Endodermal cell (in vitro differentiated cells): Measurements from ENCODE around the gene EIF3F. TPM values are rescaled to one million over a fixed set of nuclear protein-coding genes. Genes with fewer than 3 reads are reported as not detected.

Experiments
- DNase-seq: peaks from one replicate; pipeline ENCODE4 v3.0.0-alpha.2; 2017
- H3K27ac ChIP-seq: 2 replicates; pipeline ENCODE4 v1.5.1; 2013; ENCODE audit warnings: mild to moderate bottlenecking, low read depth, low read length, moderate library complexity
- H3K27me3 ChIP-seq: 2 replicates; pipeline ENCODE4 v1.6.1; 2013; ENCODE audit warnings: mild to moderate bottlenecking, low read length, moderate library complexity; ENCODE audit not compliant: insufficient read depth, control insufficient read depth, poor library complexity, severe bottlenecking
- H3K36me3 ChIP-seq: 2 replicates; pipeline ENCODE4 v1.7.0; 2013; ENCODE audit warnings: mild to moderate bottlenecking, low read length, moderate library complexity; ENCODE audit not compliant: control insufficient read depth, insufficient read depth
- H3K4me1 ChIP-seq: one replicate; pipeline ENCODE4 v1.7.0; 2013; ENCODE audit warnings: low read length; ENCODE audit not compliant: control insufficient read depth, insufficient read depth
- H3K4me3 ChIP-seq: 2 replicates; pipeline ENCODE4 v1.5.1; 2013; ENCODE audit warnings: mild to moderate bottlenecking, low read length, moderate library complexity
- H3K9ac ChIP-seq: 2 replicates; pipeline ENCODE4 v1.6.1; 2013; ENCODE audit warnings: mild to moderate bottlenecking, low read length, moderate library complexity; ENCODE audit not compliant: poor library complexity, severe bottlenecking; ENCODE audit errors: extremely low read depth
- H3K9me3 ChIP-seq: 2 replicates; pipeline ENCODE4 v1.6.1; 2013; ENCODE audit warnings: mild to moderate bottlenecking, low read length, moderate library complexity; ENCODE audit not compliant: control insufficient read depth
- H3K27ac Mint-ChIP-seq: 2 replicates; pipeline ENCODE4 v1.8.0; 2020; ENCODE audit warnings: mixed read lengths
- H3K27me3 Mint-ChIP-seq: 2 replicates; pipeline ENCODE4 v1.8.0; 2021; ENCODE audit warnings: mild to moderate bottlenecking, mixed read lengths; ENCODE audit not compliant: insufficient read depth
- H3K36me3 Mint-ChIP-seq: 2 replicates; pipeline ENCODE4 v1.8.0; 2020; ENCODE audit warnings: low read depth, mixed read lengths
- H3K4me1 Mint-ChIP-seq: 2 replicates; pipeline ENCODE4 v1.8.0; 2020; ENCODE audit warnings: mixed read lengths
- H3K4me3 Mint-ChIP-seq: 2 replicates; pipeline ENCODE4 v1.8.0; 2020; ENCODE audit warnings: mild to moderate bottlenecking, moderate library complexity, mixed read lengths
- H3K9me3 Mint-ChIP-seq: 2 replicates; pipeline ENCODE4 v1.8.0; 2020; ENCODE audit warnings: mild to moderate bottlenecking, mixed read lengths
- WGBS, 2 experiments: methylation state at CpG; one replicate each; pipeline versions ENCODE4 v1.1.5 to v1.1.7; 2013; ENCODE audit warnings: missing lambda C conversion rate in 2 of 2, mixed read lengths in 1 of 2; ENCODE audit not compliant: insufficient coverage in 1 of 2, insufficient read length in 1 of 2; 5-methylcytosine and 5-hydroxymethylcytosine counted together
- total RNA-seq, 2 donors: library from RNA; stranded (reverse); fragmentation: NEBNext Ultra II Directional in 1 of 2; extraction: Animal tissue kit (Norgen Biotek cat#: 25700) in 1 of 2; gene quantifications; 2 replicates in 1 of 2; 3 replicates in 1 of 2; pipeline ENCODE4 v1.2.1, GENCODE V29; 2021
- TF ChIP-seq, protein P1 (sequence below): fragments of 200-600 bp; sonication (generic); conservative IDR thresholded peaks from 2 replicates; pipeline ENCODE4 v1.5.0; 2021; ENCODE audit warnings: antibody characterized with exemption, mild to moderate bottlenecking

Gene EIF3F
- total RNA-seq, 2 donors from 2014 or later: 349 to 354 TPM

DNA sequence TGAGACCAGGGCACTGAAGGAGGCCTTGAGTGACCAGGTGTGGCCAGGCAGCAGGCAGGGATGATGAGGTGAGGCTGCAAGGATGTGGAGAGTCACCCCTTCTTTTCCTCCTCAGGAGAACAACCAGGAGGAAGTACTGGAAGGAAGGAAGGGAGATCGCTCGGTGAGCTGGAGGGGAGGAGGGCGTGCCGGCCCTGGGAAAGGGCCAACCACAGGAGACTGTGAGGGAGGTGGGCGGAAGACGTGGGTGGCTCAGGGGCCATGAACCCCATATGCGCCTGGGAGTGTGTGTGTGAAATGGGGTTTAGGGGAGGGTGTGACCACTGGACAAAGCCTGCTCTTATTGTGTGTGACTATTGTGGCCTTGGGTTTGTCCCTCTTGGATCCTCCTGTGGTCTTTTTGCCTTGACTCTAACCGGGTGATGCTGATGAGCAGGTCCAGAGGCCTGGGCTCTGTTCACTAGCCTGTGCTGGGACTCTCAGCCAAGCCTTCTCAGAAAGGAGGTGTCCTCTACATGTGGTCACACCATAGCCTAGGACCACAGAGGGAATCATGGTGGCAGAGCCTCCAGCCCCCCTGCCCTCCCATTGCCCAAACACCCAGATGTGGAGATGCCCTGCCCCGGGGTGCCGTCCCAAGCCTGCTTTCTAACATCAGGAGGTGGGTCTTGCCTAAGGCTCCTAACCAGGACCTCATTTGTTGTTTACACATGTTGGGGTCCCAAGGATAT, 52.6 kb downstream of the EIF3F start:
- Mint-ChIP-seq H3K27me3 (peaks cover 26% of the 10 kb centered on the region), H3K27ac (no peak overlapping the region), H3K36me3 (no peaks in the 10 kb centered on the region), H3K9me3 (peaks cover 3% of the 10 kb centered on the region), H3K4me1 (no peaks in the 10 kb centered on the region), H3K4me3 (no peak overlapping the region)
- TF ChIP-seq, protein P1, sequence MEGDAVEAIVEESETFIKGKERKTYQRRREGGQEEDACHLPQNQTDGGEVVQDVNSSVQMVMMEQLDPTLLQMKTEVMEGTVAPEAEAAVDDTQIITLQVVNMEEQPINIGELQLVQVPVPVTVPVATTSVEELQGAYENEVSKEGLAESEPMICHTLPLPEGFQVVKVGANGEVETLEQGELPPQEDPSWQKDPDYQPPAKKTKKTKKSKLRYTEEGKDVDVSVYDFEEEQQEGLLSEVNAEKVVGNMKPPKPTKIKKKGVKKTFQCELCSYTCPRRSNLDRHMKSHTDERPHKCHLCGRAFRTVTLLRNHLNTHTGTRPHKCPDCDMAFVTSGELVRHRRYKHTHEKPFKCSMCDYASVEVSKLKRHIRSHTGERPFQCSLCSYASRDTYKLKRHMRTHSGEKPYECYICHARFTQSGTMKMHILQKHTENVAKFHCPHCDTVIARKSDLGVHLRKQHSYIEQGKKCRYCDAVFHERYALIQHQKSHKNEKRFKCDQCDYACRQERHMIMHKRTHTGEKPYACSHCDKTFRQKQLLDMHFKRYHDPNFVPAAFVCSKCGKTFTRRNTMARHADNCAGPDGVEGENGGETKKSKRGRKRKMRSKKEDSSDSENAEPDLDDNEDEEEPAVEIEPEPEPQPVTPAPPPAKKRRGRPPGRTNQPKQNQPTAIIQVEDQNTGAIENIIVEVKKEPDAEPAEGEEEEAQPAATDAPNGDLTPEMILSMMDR: no peak
- WGBS, 2 experiments: 90 to 94% methylated on average over 3 to 10 of the region's 10 CpGs
- H3K27me3 ChIP-seq: peaks cover 10% of the 10 kb centered on the region
- no peaks in the 10 kb centered on the region for H3K9me3 ChIP-seq
- no peak overlapping the region for H3K27ac ChIP-seq
- H3K4me3 ChIP-seq: no peak overlapping the region
- H3K9ac ChIP-seq: no peak overlapping the region
- no peaks in the 10 kb centered on the region for H3K4me1 ChIP-seq
- no peaks in the 10 kb centered on the region for H3K36me3 ChIP-seq
- DNase-seq: no peak

DNA sequence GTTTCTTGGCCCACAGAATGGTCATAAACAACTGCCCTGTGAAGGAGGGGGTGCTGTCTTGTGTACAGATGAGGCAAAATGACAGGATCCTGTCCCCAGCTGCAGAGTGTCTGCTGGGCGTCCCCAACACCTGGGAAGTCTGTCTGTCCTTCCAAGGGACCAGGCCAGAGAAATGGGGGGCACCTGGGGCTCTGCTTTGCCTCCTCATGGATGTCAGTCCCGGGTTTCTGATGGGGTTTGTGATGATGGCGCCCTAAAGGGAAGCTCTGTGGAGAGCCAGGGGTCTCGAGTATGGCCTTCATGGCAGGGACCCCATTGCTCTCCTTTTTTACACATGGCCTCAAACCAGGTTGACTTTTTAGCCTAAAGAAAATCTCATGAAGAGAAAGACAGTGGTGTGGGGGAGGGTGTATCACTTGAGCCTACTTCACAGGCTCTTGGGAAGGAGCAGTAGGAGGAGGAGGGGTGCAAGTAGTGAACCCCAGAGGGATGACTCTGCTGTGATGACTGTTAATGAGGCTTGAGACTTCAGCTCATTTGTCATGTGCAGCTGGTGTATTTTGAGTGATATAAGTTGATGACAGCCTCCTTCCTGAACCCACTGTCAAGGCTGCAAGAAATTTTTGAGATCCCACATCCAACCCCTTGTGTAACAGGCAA, 53.3 kb downstream of the EIF3F start:
- Histone ChIP-seq H3K36me3 (no peaks in the 10 kb centered on the region), H3K4me3 (no peak overlapping the region), H3K27me3 (peaks cover 12% of the 10 kb centered on the region), H3K4me1 (no peaks in the 10 kb centered on the region), H3K27ac (no peak overlapping the region), H3K9me3 (no peaks in the 10 kb centered on the region), H3K9ac (no peak overlapping the region)
- no peaks in the 10 kb centered on the region for H3K36me3 Mint-ChIP-seq
- peaks cover 24% of the 10 kb centered on the region for H3K27me3 Mint-ChIP-seq
- no peak overlapping the region for H3K4me3 Mint-ChIP-seq
- peaks cover 3% of the 10 kb centered on the region for H3K9me3 Mint-ChIP-seq
- no peak for DNase-seq
- 85 to 96% methylated on average over 3 to 4 of the region's 4 CpGs for WGBS, 2 experiments
- no peak overlapping the region for H3K27ac Mint-ChIP-seq
- H3K4me1 Mint-ChIP-seq: no peaks in the 10 kb centered on the region
- TF ChIP-seq, protein P1: no peak

DNA sequence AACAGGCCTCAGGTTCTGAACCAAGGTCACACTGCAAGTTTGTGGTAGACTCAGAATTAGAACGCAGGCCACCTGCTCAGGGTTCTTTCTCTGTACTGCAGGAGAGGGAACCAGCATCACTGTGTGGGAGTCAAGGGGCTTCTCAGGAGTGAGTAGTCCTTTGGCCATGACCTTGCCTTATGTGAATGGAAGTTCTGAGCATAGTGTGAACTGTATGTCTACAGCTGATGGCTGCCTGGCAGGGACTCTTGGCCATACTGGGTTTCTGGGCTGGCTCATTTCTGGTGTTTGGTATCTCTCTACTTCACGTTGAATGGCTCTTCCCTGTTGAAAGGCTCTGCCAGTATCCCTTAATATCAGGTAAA, 53.8 kb downstream of the EIF3F start:
- no peaks in the 10 kb centered on the region for H3K36me3 Mint-ChIP-seq
- Histone ChIP-seq H3K36me3 (no peaks in the 10 kb centered on the region), H3K27me3 (peaks cover 12% of the 10 kb centered on the region), H3K9ac (no peak overlapping the region), H3K27ac (no peak overlapping the region), H3K9me3 (no peaks in the 10 kb centered on the region), H3K4me1 (no peaks in the 10 kb centered on the region), H3K4me3 (no peak overlapping the region)
- H3K27ac Mint-ChIP-seq: no peak overlapping the region
- DNase-seq: no peak
- no peak overlapping the region for H3K4me3 Mint-ChIP-seq
- peaks cover 21% of the 10 kb centered on the region for H3K27me3 Mint-ChIP-seq
- 75 to 82% methylated on average over 1 to 2 of the region's 2 CpGs for WGBS, 2 experiments
- H3K9me3 Mint-ChIP-seq: peaks cover 3% of the 10 kb centered on the region
- peaks cover under 1% of the 10 kb centered on the region for H3K4me1 Mint-ChIP-seq
- TF ChIP-seq, protein P1: no peak
